ENCODE measurements around the gene HEATR5A.
"Not testable (repeated sequence)": the region's sequence is repeated elsewhere in the genome, so short reads cannot be mapped to it uniquely, and the experiment has no call there.

HEATR5A gene

DNA sequence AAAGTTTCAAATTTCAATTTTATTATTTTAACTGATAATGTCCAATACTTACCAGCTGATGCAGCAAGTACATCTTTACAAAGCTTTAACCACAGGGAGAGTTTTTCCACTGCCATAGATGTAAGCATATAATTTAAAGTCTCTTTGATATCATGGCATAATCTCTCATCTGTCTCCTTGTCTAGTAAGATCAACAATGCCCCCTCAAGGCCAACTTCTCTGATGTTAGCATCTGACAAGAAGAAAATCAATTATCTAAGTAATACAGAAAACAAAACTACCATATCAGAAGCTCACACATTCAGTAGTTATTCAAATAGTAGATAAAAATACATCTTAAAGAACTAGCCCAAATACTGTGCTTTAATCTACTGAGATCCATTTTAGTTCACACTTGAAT is 94.2 kb downstream of the HEATR5A start:
- DNase-seq (no peak), ATAC-seq (no peak)

DNA sequence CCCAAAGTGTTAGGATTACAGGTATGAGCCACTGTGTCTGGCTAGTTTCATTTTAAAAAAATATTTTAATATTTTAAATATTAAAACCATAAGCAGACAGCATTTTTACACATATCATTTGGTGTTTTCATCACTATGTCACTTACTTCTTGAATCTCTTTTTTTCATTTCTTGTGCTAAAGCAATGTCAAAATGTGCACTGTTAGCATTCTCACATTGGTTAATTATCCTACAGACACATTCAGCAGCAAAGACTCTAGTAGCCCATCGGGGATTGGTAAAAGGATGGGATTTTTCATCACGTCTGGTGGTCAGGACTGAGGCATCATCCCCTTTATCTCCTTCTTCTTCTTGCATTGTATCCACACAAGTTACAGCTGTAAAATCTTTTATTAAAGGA is 96.9 kb downstream of the HEATR5A start:
- no peak for DNase-seq
- ATAC-seq = no peak

DNA sequence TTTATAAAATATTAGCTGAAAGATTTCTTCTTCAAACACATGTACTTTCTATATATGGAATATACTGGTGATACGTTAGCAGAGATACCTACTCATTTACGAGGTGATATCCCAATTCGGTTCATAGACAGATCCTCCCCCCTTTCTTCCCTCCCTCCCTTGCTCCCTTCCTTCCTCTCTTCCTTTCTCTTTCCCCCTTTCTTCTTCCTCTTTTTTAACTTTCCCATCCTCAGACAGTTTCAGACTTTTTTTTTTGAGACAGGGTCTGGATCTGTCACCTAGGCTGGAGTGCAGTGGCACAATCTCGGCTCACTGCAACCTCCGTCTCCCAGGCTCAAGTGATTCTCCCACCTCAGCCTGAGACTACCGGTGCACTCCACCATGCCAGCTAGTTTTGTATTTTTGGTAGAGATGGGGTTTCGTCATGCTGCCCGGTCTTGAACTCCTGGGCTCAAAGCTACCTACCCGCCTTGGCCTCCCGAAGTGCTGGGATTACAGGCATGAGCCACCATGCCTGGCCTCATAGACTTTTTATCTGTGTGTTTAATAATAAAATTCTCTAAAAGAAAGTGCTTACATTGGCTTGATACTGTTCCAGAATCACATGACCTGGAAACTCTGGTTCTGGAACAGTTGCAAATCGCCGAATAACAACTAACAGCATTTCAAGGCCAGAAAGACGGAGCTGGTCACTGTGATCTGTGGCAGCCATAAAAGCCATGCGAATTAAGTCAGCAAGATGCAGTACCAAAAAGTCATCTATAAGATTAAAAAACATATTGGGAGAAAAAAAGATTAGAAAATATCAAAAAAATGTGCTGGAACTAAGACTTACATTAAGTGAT is 99.2 kb downstream of the HEATR5A start:
- DNase-seq = no peak
- no peak for ATAC-seq

DNA sequence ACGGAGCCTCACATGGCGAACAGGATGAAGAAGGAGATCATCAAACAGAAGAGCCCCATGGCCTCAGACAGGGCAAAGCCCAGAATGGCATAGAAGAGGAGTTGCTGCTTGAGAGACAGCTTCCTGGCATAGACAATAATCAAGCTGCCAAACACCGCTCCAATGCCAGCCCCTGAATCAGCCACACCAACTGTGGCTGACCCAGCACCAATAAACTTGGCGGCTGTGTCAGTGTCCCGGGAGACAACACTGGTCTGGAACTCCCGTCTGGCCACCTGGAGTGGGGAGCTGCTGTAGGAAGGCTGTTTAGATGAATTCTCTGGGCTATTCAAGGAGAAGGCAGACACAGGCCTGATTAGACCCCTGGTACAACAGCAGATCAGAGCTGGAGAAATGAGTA is 100.1 kb downstream of the HEATR5A start:
- no peak for ATAC-seq
- no peak for DNase-seq

DNA sequence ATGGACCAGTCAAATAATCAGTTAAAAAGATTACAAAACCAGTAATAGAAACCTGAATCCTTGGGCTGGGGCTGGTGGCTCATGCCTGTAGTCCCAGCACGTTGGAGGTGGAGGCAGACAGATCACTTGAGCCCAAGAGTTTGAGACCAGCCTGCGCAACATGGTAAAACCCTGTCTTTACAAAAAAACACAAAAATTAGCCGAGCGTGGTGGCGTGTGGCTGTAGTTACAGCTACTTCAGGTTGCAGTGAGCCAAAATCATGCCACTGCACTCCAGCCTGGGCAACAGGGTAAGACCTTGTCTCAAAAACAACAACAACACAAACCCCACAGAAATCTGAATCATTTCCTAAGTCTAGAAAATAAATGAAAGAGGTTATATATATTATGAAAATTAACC is 100.6 kb downstream of the HEATR5A start:
- ATAC-seq = no peak
- DNase-seq = no peak

DNA sequence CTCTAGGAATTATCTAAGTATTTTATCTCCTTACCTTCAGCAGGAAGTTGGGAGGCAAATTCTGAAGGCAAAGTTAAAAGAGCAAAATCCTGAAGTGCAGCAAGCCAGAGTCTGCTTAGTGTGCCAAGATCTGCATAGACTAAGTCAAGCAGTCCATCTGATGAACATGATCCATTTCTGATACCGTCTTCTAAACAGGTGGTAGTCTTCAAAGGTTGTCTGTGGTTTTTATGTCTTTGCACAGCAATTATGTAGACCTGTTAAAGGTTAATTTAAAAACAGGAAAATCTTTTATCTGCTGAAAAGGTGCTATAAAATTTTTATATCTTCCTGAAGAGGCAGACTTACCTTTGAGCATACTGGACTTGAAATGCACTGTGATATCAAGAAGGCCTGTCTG is 107.4 kb downstream of the HEATR5A start:
- ATAC-seq = no peak
- no peak for DNase-seq

DNA sequence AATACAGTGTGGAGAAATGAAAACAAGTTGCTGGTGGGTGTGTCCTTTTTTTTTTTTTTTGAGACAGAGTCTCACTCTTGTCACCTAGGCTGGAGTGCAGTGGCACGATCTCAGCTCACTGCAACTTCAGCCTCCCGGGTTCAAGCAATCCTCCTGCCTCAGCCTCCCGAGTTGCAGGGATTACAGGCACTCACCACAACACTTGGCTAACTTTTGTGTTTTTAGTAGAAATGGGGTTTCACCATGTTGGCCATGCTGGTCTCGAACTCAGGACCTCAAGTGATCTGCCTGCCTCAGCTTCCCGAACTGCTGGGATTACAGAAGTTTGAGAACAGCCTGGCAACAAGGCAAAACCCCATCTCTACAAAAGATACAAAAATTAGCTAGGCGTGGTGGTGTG is 108.0 kb downstream of the HEATR5A start:
- ATAC-seq, DNase-seq: not testable (repeated sequence)

DNA sequence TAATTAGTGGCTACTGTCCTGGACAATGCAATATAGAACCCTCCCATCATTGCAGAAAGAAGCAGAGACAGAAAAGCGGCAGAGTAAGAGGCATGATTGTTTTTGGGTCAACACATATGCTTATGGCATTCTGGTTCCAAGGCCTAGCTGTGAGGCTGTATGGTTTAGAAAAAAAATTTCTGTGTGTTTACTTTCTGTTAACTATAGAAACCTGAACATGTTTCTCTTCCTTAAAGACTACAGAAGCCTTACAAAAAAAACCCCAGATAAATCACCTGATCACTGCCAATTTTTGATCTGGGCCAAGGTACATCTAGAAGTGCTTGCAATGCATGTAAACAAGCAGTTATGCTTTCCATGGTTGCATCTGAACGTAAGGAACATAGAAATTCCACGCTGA is 112.7 kb downstream of the HEATR5A start:
- DNase-seq = no peak
- no peak for ATAC-seq

DNA sequence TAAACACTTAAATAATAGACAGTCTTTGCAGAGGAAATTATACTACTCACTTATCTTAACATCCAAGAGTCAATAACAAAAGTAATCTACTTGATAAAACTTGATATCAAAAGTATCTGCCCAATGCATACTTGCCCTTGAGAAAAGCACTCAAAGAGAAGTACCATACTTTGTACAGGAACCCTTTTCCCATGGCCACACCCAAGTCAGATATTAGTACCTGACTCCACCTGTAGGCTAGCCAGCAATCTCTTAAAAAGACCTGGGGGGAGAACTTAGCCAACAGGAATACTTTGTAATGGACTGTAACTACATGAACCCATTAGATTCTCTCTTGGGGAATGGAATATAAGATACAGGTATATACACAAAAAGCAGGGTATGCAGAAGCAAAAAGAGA is 113.2 kb downstream of the HEATR5A start:
- DNase-seq (no peak), ATAC-seq (no peak)

DNA sequence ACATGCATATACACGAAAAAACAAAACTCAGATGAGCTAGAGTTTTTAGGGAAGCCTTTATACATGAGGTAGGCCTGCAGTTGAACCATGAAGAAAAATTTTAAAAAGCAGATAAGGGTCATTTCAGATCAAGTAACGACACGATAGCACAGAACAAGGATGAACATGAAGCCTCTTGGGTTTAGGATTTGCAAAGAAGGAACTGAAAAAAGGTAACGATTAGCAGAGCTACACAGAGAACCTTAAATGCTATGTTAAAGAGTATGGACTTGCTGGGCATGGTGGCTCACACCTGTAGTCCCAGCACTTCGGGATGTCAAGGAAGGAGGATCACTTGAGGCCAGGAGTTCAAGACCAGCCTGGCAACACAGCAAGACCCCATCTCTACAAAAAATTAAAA is 116.7 kb downstream of the HEATR5A start:
- ATAC-seq (no peak), DNase-seq (no peak)

DNA sequence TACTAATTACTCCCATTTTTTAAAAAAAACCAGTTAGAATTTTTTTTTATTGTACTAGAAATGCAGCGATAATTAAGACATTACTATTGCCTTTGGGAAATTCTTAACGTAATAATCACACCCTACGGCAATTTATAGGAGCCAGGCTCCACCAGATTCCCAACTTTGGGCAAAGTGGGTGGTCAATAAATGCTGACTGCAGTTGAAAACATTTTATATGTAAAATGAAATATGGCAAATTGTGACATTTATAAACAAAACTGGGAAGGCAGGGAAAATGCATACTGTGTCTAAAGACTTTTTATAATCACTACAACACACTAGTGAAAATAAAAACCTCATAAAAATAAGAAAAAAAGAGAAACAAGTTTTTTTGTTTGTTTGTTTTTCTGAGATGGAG is 119.5 kb downstream of the HEATR5A start:
- ATAC-seq (no peak), DNase-seq (no peak)

DNA sequence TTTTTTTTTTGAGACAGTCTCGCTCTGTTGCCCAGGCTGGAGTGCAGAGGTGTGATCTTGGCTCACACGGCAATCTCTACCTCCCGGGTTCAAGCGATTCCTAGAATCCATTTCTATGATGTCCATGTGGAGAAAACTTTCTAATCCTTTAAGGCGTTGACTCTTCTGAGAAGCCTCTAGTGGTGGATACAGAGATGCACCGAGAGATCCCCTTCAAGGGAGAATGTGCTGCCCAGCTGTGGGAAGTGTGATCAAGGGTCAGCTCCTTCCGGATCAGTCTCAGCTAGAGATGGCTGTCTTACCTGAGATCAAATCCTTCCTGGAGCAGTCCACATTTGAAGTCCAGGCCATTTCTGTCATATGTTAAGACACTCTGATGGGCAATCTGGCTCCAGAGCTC is 120.1 kb downstream of the HEATR5A start:
- ATAC-seq (no peak), DNase-seq (no peak)

DNA sequence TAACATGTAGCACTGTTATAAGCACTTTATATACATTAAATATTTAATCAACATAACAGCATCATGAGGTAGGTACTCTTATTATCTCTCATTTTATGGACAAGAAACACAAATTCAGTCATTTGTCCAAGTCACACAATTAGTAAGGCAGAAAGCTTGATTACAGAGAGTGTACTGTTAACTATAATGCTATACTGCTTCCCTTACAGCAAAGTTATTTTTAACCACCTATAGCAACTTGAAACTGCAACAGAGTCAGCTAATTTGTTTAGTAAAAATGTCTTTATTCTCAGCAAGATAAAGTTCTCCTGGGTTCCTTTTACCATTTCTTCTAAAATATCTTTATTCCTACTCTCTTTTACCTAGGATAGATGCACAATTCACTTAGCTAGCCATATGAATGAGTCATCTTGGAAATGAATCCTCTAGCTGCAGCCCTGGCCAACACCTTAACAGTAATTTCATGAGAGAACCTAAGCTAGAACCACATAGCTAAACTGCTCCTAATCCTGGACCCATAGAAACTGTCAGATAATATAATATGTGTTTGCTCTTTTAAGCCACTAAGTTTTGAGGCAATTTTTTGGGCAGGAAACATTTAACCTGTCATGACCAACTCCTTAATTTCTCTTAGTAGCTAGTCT is 122.5 kb downstream of the HEATR5A start:
- no peak for ATAC-seq
- DNase-seq = no peak

DNA sequence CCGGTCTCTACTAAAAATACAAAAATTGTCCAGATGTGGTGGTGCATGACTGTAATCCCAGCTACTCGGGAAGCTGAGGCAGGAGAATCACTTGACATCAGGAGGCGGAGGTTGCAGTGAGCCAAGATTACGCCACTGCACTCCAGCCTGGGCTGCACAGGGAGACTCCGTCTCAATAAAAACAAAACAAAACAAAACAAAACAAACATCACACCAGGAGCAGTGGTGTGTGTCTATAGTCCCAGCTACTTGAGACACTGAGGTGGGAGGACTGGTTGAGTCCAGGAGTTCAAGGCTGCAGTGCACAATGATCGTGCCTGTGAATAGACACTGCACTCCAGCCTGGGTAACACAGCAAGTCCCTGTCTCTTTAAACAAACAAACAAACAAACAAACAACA is 123.2 kb downstream of the HEATR5A start:
- DNase-seq (no peak), ATAC-seq (no peak)

DNA sequence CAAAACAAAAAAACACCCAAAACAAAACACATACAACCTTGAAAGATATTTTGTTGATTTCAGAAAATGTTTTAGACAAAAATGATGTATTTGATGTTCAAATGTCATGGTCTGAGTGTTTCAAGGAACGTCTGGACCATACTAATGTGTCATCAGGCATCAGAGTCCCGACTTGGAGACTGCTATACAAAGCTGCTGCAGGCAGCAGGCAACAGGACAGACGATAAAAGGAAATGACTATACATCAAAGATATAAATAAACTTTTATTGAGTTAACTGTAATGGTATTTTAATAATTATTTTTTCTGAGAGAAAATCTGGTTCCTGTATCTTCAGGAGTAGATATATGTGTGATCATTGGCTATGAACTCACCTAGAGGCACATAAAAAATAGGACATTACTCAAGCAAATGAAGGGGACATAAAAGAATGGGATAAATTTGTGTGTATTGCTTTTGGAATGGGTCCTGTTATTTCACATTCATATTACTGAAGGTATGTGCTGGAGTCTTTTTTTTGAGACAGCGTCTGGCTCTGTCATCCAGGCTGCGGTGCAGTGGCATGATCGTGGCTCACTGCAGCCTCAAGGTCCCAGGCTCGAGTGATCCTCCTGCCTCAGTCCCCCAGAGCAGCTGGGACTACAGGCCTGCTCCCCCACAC is 125.5 kb downstream of the HEATR5A start:
- ATAC-seq (no peak), DNase-seq (no peak)

DNA sequence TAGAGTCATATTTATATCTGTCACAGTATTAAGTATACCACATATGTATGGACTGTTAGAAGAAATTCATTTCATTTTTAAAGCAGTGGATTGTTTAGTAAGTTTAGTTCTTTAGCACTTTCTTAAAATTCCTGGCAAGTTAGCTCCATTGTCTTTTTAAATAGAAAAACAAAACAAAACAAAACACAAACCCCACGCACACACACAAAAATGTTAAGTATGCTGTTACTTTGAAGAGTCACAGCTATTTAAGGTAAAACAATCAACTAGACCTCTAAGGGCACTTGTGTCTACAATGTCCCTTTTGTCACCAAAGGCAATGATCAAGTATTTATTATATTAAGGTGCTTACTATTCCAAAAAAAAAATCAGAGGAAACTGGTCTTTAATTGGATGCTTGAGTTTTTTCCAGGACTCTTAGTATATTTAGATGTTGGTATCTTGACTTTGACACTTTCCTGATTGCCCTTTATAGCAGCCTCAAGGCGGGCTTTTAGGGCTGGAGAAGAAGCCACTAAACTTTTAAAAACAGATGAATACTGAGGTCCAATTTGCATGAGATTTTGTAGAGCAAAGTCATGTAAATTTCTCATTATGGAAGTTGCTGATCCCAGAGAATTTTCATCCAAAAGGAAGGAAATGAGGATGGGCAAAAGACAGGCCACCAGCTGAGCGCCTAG is 127.3 kb downstream of the HEATR5A start:
- no peak for ATAC-seq

DNA sequence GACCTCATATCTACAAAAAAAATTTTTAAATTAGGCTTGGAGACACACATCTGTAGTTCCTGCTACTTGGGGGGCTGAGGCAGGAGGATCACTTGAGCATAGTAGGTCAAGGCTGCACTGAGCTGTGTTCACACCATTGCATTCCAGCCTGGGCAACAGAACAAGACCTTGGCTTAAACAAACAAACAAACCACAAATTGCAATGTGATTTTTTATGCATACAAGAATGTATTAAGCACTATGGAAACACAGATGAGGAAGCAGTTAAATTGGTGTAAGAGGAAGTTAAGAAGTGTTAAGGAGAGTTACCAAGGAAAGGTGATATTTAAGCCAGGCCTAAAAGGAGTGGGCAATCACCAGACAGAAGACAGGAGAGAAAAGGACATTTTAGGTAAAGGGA is 129.1 kb downstream of the HEATR5A start:
- no peak for DNase-seq

More for the DNA sequence above, 127.3 kb downstream of the HEATR5A start:
- DNase-seq = no peak

DNA sequence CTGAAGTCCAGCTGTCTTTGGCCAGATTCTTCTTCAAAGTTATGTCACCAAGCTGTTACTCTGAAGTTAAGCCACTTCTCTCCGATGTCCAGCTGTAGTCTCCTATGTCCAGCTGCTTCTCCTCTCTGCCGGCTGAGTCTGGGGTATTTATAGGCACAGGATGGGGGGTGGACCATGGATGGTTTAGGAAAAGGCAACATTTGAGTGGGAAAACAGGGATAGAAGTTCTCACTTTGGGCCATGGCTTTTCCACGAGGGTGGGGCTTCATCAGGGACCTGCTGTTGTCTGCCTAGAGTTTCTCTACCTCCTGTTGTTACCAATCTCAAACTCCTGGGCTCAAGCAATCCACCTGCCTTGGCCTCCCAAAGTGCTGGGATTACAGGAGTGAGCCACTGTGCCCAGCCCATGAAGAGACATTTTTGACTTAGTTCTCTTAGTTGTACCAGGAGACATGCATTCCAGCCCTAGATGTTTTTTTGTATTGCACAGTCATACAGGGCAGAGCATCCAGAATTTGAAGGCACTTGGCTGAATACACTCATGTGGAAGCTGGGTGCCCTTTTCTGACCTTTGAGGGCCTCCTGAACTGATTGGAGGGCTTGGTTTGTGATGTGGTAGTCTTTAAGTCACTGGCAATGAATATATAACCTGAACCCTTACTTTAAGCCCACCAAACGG is 132.9 kb downstream of the HEATR5A start:
- DNase-seq (no peak), ATAC-seq (peak; percentile 55)

More for the DNA sequence above, 129.1 kb downstream of the HEATR5A start:
- ATAC-seq = no peak

DNA sequence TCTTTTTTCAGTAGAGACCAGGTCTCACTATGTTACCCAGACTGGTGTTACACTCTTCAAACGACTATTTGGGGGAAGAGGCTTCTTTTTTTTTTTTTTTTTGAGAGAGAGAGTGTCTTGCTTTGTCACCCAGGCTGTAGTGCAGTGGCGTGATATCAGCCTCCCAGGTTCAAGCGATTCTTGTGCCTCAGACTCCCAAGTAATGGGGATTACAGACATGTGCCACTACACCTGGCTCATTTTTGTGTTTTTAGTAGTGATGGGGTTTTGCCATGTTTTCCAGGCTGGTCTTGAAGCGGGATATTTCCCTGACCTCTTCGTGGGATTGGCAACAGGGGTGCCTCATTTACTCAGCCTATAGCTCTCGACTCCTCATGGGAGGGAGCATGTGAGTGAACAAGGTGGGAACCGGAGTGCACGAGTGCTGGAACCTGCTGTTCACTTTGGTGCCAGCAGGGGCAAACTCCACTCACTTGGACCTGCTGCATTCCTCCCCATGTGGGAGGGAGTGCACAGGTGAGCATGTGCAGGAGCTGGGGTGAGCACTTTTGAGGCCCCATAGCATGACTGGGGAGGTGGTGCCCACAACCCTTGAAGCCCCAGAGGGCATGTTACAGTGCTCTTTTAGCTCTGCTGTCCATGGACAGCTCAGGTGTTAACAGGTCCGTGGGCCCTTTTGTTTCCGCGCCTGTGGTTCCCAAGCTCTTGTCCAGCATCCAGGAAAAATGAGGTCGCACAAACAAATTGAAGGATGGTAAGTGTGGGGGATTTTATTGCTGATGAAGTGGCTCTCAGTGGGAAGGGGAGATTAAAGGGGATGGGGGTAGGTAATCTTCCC is 133.7 kb downstream of the HEATR5A start:
- ATAC-seq (no peak), DNase-seq (peak; percentile 23)

DNA sequence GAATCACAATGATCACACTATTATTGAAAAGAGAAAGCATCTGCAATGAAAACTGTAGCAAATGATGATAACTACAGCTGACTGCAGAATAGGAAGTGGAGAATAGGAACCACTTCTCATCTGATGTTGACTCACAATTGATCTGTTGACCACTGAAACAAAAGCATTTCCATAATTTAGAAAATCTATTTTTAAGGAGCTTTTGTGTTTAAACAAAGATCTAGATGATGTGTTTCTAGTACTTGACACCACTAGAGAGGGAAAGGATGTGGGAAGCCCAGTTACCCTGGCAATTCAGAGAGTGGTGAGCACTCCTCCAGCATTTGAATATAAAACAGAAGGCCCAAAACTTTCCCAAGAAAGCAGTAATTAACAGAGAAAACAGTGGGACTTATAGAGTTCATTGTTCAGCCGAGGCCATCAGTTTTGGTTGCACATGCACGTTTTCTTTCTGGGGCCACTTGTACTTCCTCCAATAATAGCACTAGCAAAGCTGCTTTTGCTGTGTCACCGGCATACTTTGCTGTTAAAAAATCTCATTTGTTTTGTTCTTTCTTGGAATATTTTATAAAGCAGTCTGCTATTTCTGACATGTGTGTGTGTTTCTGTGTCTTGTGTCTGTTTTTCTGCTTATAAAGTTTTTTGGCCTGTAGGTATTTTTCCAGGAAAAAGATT is 136.6 kb downstream of the HEATR5A start:
- ATAC-seq = no peak
- DNase-seq = no peak

DNA sequence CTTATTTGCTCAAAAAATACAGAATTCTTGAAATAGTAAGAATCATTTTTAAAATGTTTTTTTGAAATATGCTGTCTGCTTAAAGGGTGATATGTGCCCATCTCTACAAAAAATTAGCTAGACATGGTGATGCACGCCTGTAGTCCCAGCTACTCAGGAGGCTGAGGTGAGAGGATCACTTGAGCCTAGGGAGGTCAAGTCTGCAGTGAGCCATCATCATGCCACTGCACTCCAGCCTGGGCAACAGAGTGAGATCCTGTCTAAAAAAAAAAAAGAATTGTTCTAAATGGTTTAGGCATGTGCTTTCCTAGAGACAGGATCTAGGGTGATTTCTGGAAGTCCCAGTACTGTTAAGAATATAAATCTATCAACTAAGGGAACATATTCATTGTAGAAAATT is 137.2 kb downstream of the HEATR5A start:
- DNase-seq (no peak), ATAC-seq (no peak)

All from stimulated activated naive CD8-positive, alpha-beta T cell treated with anti-CD3 and anti-CD28 coated beads, Interleukin-15, Interleukin-2, amounts not matched to agents 100 U/mL and 50 U/mL, for 24 hours (primary cell).